PFSK-1 (cell line): ENCODE measurements around the gene CNIH3.

Experiments used
- FOXP2 ChIP-seq: optimal IDR thresholded peaks from 2 replicates; pipeline ENCODE3; 2011; ENCODE audit warnings: borderline replicate concordance, control low read depth, inconsistent platforms; ENCODE audit not compliant: insufficient read depth; ENCODE audit errors: extremely low read length, extremely low read depth
- SIN3A ChIP-seq: IDR thresholded peaks from 2 replicates; pipeline ENCODE4 v1.6.1; 2012; ENCODE audit warnings: mild to moderate bottlenecking, low read length, moderate library complexity, borderline replicate concordance; ENCODE audit not compliant: insufficient read depth

DNA sequence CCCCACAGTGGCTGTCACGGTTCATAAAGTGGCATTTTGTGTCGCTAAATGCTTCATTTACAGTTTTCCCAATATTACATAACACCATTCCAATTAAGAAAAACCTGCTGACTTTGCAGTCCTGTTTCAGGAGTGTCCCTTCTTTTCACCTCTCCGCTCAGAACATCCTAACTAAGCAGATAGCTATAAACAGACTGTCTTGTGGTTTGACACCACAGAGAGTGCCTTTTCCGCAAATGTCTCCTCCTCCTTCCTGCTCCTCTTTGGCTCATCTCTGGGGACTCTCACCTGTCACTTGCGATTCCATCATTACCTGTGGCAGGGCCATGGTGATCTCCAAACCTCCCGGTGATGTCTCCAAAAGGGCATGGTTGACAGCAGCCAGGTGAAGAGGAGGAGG, 119.0 kb downstream of the CNIH3 start:
- TF ChIP-seq FOXP2: no peak
- no peak for TF ChIP-seq SIN3A
